Smooth muscle cell (in vitro differentiated cells): ENCODE results near the gene UTF1. TPM values are rescaled to one million over a fixed set of nuclear protein-coding genes. Genes with fewer than 3 reads are reported as not detected.

Experiments used
- DNase-seq: peaks from one replicate; lab custom pipeline; 2025; ENCODE audit not compliant: unreplicated experiment; lab: John Stamatoyannopoulos, UW
- H2AFZ ChIP-seq: fragments of 200-600 bp; sonication (generic); 2 replicates; pipeline ENCODE4 v1.6.0; 2016; ENCODE audit warnings: antibody characterized with exemption, low read depth, mild to moderate bottlenecking
- H3F3A ChIP-seq: fragments of 200-600 bp; sonication (generic); 2 replicates; pipeline ENCODE4 v1.6.0; 2017; ENCODE audit warnings: antibody characterized with exemption, low read depth
- H3K27ac ChIP-seq: fragments of 200-600 bp; sonication (generic); 2 replicates; pipeline ENCODE4 v1.5.1; 2016; ENCODE audit warnings: low read depth, mild to moderate bottlenecking
- H3K27me3 ChIP-seq: fragments of 200-600 bp; sonication (generic); 2 replicates; pipeline ENCODE4 v1.6.1; 2016; ENCODE audit warnings: low read depth, mild to moderate bottlenecking
- H3K36me3 ChIP-seq: fragments of 200-600 bp; sonication (generic); 2 replicates; pipeline ENCODE4 v1.5.1; 2016; ENCODE audit warnings: low read depth
- H3K4me1 ChIP-seq: fragments of 200-600 bp; sonication (generic); 2 replicates; pipeline ENCODE4 v1.5.1; 2016; ENCODE audit warnings: low read depth
- H3K4me2 ChIP-seq: fragments of 200-600 bp; sonication (generic); 2 replicates; pipeline ENCODE4 v1.6.0; 2016; ENCODE audit warnings: mild to moderate bottlenecking
- H3K4me3 ChIP-seq: fragments of 200-600 bp; sonication (generic); 2 replicates; pipeline ENCODE4 v1.5.1; 2016; ENCODE audit warnings: mild to moderate bottlenecking
- H3K79me2 ChIP-seq: fragments of 200-600 bp; sonication (generic); 2 replicates; pipeline ENCODE4 v1.6.0; 2016; ENCODE audit warnings: low read depth, mild to moderate bottlenecking
- H3K9ac ChIP-seq: fragments of 200-600 bp; sonication (generic); 2 replicates; pipeline ENCODE4 v1.6.0; 2016; ENCODE audit warnings: low read depth
- H3K9me3 ChIP-seq: fragments of 200-600 bp; sonication (generic); replicated peaks from 2 replicates; pipeline ENCODE4 v1.5.1; 2016; ENCODE audit warnings: low read depth
- H4K20me1 ChIP-seq: fragments of 200-600 bp; sonication (generic); 2 replicates; pipeline ENCODE4 v1.6.0; 2016; ENCODE audit warnings: low read depth
- WGBS: methylation state at CpG from one replicate; pipeline ENCODE4 v1.1.7; 2016; ENCODE audit warnings: low lambda C conversion rate; 5-methylcytosine and 5-hydroxymethylcytosine counted together
- polyA plus RNA-seq: library from polyadenylated mRNA; unstranded; fragments of >200 nt; fragmentation: Nextera tagmentation; extraction: Ambion mirVana; gene quantifications from 2 replicates; pipeline ENCODE4 v1.2.1, GENCODE V29; 2016
- total RNA-seq: library from RNA; depleted of rRNA; stranded (reverse); fragments of >200 nt; gene quantifications from 2 replicates; pipeline ENCODE4 v1.2.3, GENCODE V29; 2014
- TF ChIP-seq, protein P1 (sequence below): fragments of 200-600 bp; sonication (generic); IDR thresholded peaks from 2 replicates; pipeline ENCODE4 v1.5.1; 2017; ENCODE audit warnings: borderline replicate concordance, mild to moderate bottlenecking, antibody characterized with exemption; ENCODE audit not compliant: insufficient read depth, poor library complexity, severe bottlenecking

Gene UTF1
- total and polyA plus RNA-seq, 2 experiments from 2014 or later: not detected

- Histone ChIP-seq H3K9me3 (no peaks in the 10 kb centered on the region), H4K20me1 (no peaks in the 10 kb centered on the region), H3K4me3 (no peak overlapping the region), H3K79me2 (no peaks in the 10 kb centered on the region), H3F3A (no peaks in the 10 kb centered on the region), H3K36me3 (no peaks in the 10 kb centered on the region), H3K4me1 (no peaks in the 10 kb centered on the region), H3K27me3 (no peaks in the 10 kb centered on the region), H3K27ac (no peak overlapping the region), H3K9ac (no peak overlapping the region), H2AFZ (no peak overlapping the region), H3K4me2 (no peak overlapping the region)
- 90% methylated on average over 37 of the region's 38 CpGs for WGBS
- no peak for DNase-seq
- TF ChIP-seq, protein P1, sequence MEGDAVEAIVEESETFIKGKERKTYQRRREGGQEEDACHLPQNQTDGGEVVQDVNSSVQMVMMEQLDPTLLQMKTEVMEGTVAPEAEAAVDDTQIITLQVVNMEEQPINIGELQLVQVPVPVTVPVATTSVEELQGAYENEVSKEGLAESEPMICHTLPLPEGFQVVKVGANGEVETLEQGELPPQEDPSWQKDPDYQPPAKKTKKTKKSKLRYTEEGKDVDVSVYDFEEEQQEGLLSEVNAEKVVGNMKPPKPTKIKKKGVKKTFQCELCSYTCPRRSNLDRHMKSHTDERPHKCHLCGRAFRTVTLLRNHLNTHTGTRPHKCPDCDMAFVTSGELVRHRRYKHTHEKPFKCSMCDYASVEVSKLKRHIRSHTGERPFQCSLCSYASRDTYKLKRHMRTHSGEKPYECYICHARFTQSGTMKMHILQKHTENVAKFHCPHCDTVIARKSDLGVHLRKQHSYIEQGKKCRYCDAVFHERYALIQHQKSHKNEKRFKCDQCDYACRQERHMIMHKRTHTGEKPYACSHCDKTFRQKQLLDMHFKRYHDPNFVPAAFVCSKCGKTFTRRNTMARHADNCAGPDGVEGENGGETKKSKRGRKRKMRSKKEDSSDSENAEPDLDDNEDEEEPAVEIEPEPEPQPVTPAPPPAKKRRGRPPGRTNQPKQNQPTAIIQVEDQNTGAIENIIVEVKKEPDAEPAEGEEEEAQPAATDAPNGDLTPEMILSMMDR: no peak
These were observed 42.7 kb upstream of the UTF1 start for GRCh38 chr10:133187091-133187905.

DNA sequence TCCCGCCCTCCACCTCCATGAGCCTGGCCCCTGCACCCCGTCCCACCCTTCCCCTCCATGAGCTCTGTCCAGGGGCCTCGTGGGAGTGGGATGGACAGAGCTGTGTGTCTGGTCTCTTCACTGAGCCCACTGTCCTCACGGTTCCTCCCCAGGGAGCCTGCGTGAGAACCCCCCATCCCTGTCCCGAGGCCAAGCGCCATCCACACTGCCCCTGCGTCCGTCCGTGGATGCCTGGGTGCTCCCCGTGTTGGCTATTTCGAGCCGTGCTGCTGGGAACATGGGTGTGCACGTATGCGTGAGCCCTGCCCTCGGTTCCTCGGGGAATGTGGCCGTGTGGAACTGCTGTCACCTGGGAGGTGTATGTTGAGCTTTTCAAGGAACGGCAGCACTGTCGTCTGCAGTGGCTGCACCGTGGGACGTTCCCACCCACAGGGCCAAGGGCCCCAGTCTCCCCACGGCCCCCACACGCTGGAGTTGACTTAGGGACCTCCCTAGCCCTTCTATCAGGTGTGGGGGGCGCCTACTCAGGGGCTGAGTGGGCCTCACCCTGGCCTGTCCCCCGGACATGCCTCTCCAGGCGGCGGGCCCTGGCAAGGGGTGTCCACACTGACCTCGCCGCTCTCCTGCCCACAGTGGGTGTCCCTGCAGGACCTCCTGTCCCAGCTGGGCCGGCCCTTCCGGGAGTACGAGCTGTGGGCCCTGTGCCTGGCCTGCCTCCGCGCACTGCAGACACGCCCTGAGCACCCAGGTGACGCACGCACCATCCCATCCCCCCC is 41.9 kb upstream of the UTF1 start:
- H3K9me3 ChIP-seq: no peaks in the 10 kb centered on the region
- H3K4me1 ChIP-seq: no peaks in the 10 kb centered on the region
- H4K20me1 ChIP-seq: no peaks in the 10 kb centered on the region
- H3K36me3 ChIP-seq: no peaks in the 10 kb centered on the region
- no peak for DNase-seq
- no peak overlapping the region for H2AFZ ChIP-seq
- no peak overlapping the region for H3K4me2 ChIP-seq
- H3K79me2 ChIP-seq: no peaks in the 10 kb centered on the region
- H3K9ac ChIP-seq: no peak overlapping the region
- no peaks in the 10 kb centered on the region for H3K27me3 ChIP-seq
- WGBS: 90% methylated on average over 30 of the region's 38 CpGs
- TF ChIP-seq, protein P1: no peak
- H3K4me3 ChIP-seq: no peak overlapping the region
- H3K27ac ChIP-seq: no peak overlapping the region
- H3F3A ChIP-seq: no peaks in the 10 kb centered on the region

DNA sequence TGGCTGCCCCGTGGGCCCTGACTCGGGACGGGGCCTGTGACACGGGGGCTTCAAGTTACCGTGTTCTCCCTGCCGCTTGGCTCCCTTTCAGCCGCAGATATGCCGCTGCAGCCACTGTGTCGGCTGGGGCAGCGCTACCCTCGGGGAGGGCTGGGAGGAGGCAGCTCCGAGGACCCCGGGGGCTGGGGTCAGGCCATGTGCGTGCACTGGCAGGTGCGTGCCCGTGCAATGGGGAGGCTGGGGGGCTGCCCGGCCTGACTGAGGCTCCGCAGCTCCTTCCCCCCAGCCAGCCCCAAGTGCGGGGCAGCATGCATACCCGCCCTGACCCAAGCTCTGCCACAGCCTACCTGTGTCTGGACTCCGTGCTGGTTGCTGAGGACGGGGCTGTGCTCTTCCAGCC is 40.8 kb upstream of the UTF1 start:
- 96% methylated on average over 20 of the region's 22 CpGs for WGBS
- TF ChIP-seq, protein P1: no peak

More for the DNA sequence above, 40.8 kb upstream of the UTF1 start:
- no peaks in the 10 kb centered on the region for H3K79me2 ChIP-seq
- H3K36me3 ChIP-seq: no peaks in the 10 kb centered on the region
- H3K9me3 ChIP-seq: no peaks in the 10 kb centered on the region
- no peak for DNase-seq
- H4K20me1 ChIP-seq: no peaks in the 10 kb centered on the region
- H3F3A ChIP-seq: no peaks in the 10 kb centered on the region
- H3K4me3 ChIP-seq: no peak overlapping the region
- no peak overlapping the region for H3K9ac ChIP-seq
- H3K4me1 ChIP-seq: no peaks in the 10 kb centered on the region
- no peak overlapping the region for H2AFZ ChIP-seq
- H3K27me3 ChIP-seq: no peaks in the 10 kb centered on the region
- H3K4me2 ChIP-seq: no peak overlapping the region
- H3K27ac ChIP-seq: no peak overlapping the region
